Lower lobe of right lung (tissue), 2 donors: ENCODE data around the gene TTLL8. TPM values are rescaled to one million over a fixed set of nuclear protein-coding genes. Genes with fewer than 3 reads are reported as not detected.
"Not testable (repeated sequence)": the region's sequence is repeated elsewhere in the genome, so short reads cannot be mapped to it uniquely, and the experiment has no call there.

Source experiments
- ATAC-seq, 2 donors: fragments of 200-7000 bp; cut with Tn5 transposase; one replicate each; pipeline ENCODE4 v1.9.1; 2020 to 2022; ENCODE audit warnings: mild to moderate bottlenecking in 2 of 2, moderate library complexity in 2 of 2
- DNase-seq: peaks from one replicate; pipeline ENCODE4 v3.0.0-alpha.2; 2020
- H3K27ac ChIP-seq: fragments of 200-600 bp; one replicate; pipeline ENCODE4 v1.8.0; 2022
- H3K27me3 ChIP-seq: fragments of 200-600 bp; one replicate; pipeline ENCODE4 v1.8.0; 2022; ENCODE audit warnings: low read depth
- H3K36me3 ChIP-seq: fragments of 200-600 bp; one replicate; pipeline ENCODE4 v1.8.0; 2022; ENCODE audit warnings: mild to moderate bottlenecking
- H3K4me1 ChIP-seq: fragments of 200-600 bp; one replicate; pipeline ENCODE4 v1.8.0; 2022
- H3K4me3 ChIP-seq: fragments of 200-600 bp; one replicate; pipeline ENCODE4 v1.8.0; 2022; ENCODE audit warnings: mild to moderate bottlenecking
- H3K9me3 ChIP-seq: fragments of 200-600 bp; one replicate; pipeline ENCODE4 v1.8.0; 2022
- intact Hi-C: fragments of 100-400 bp; cut with DNase I; formaldehyde crosslinking; loops from one replicate; pipeline ENCODE4 v1.11.0; 2022
- total RNA-seq: library from RNA; stranded (reverse); fragmentation: NEBNext Ultra II Directional; extraction: Animal tissue kit (Norgen Biotek cat#: 25700); gene quantifications from one replicate; pipeline ENCODE4 v1.2.1, GENCODE V29; 2021
- TF ChIP-seq, protein P1 (sequence below): fragments of 200-600 bp; IDR thresholded peaks from one replicate; pipeline ENCODE4 v1.8.0; 2022; ENCODE audit warnings: antibody characterized with exemption, mild to moderate bottlenecking
- donor health status: DM: no; HTN: yes; CAD: no; lungs with severe emphysema.

Gene TTLL8
- total RNA-seq, 1 donor from 2014 or later, result not detected

DNA sequence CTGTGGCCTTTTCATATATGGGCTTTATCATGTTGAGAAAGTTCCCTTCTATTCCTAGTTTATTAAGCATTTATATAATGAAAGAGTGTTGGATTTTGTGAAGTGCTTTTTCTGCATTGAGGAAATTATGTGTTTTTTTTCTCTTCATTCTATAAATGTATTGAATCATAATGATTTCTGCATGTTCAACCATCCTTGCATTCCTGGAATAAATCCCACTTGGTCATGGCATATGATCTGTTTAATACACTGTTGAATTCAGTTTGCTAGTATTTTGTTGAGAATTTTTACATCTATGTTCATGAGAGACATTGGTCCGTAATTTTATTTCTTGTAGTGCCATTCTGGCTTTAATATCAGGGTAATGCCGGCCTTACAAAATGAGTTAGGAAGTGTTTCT is 71.8 kb downstream of the TTLL8 start:
- no peak for ATAC-seq
- Histone ChIP-seq H3K27ac (no peak overlapping the region), H3K27me3 (peaks cover 22% of the 10 kb centered on the region), H3K9me3 (peaks cover 16% of the 10 kb centered on the region), H3K36me3 (no peaks in the 10 kb centered on the region), H3K4me1 (peaks cover 10% of the 10 kb centered on the region), H3K4me3 (no peak overlapping the region)
- TF ChIP-seq, protein P1, sequence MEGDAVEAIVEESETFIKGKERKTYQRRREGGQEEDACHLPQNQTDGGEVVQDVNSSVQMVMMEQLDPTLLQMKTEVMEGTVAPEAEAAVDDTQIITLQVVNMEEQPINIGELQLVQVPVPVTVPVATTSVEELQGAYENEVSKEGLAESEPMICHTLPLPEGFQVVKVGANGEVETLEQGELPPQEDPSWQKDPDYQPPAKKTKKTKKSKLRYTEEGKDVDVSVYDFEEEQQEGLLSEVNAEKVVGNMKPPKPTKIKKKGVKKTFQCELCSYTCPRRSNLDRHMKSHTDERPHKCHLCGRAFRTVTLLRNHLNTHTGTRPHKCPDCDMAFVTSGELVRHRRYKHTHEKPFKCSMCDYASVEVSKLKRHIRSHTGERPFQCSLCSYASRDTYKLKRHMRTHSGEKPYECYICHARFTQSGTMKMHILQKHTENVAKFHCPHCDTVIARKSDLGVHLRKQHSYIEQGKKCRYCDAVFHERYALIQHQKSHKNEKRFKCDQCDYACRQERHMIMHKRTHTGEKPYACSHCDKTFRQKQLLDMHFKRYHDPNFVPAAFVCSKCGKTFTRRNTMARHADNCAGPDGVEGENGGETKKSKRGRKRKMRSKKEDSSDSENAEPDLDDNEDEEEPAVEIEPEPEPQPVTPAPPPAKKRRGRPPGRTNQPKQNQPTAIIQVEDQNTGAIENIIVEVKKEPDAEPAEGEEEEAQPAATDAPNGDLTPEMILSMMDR, result no peak
- no peak for DNase-seq
- intact Hi-C loops, result no loop called here

DNA sequence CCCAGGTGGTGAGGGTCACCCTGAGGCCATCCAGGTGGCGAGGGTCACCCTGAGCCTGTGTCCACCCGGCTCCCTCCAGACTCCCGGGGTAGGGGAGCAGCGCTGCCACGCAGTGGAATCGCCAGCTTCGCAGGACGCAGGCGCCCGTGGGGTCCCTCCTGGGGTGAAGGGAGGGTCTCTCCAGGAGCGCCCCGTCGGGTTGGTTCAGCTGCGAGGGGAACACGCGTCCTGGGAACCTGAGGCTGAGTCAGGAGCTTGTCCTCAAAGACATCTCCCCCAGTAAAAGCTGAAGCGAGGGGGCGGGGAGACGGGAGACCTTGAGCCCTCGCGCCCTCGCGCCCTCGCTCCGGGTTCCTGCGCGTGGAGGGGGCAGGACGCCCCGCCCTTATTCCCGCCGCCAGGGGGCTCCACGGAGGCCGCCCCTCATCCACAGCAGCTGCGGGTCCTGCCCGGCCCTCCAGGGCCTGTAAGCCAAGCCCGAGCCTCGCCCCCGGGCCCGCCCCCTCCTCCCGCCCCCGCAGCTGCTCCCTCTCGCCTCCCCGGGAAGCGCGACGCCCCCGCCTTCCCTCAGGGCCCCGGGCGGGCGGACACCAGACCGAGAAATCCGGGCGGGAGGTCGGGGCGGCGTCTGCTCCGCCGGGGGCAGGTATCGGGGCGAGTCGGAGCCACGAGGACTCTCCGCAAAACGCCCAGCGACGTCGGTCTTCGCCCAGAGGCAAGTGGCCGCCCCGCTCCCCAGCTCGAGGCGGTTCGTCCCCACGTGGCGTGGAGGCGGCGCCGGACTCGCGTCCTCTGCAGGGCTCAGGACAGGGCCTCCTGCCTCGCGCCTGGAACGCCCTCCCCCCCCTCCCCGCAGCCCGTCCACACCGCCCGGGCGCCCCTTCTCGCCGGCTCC is 74.7 kb downstream of the TTLL8 start:
- DNase-seq (peak; percentile 52), ATAC-seq (peak; percentile 77)
- Histone ChIP-seq H3K9me3 (peaks cover 9% of the 10 kb centered on the region), H3K27me3 (peaks cover 22% of the 10 kb centered on the region), H3K4me1 (peaks cover 10% of the 10 kb centered on the region), H3K36me3 (no peaks in the 10 kb centered on the region), H3K4me3 (peak overlapping the region; percentile 27), H3K27ac (no peak overlapping the region)
- intact Hi-C loops, result no loop called here
- TF ChIP-seq, protein P1, result peak; percentile 52

DNA sequence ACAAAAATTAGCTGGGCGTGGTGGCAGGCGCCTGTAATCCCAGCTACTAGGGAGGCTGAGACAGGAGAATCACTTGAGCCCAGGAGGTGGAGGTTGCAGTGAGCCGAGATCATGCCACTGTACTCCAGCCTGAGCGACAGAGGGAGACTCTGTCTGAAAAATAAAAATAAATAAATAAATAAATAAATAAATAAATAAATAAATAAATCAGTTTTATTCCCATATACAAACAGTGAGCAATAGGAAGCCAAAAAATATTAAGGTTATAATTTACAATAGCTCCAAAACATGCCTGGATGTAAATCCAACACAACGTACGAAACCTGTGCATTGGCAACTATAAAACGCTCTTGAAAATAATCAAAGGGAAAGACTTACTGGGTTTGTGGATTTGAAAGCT is 76.3 kb downstream of the TTLL8 start:
- ATAC-seq, H3K4me3 ChIP-seq, H3K27ac ChIP-seq, H3K9me3 ChIP-seq, intact Hi-C loops, H3K36me3 ChIP-seq, DNase-seq: not testable (repeated sequence)
- H3K27me3 ChIP-seq, result peaks cover 22% of the 10 kb centered on the region
- H3K4me1 ChIP-seq, result peaks cover 10% of the 10 kb centered on the region

DNA sequence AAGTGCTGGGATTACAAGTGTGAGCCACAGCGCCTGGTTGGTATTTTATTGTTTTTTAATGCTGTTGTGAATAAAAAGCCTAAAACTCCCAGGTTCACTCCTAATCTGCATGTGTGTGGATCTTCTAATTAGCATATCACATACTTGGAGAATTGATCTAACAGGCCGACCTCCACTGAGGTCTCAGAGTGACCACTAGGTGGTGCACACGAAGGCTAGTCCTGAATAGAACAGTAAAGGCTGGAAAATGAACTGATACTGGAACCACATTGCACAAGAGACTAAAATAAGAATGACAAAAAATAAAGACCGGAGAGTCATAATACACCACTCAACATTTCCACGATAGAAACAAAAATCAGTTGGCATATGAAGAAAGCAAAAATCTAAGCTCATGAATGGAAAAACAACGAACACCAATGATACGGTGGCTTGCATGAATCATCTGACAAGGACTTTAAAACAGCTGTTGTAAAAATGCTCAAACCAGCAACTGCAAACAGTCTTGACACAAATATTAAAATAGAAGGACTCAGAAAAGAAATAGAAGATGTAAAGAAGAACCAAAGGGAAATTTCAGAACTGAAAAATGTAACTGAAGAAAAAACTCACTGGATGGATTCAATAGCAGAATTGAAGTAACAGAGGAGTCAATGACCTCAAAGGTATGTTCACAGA is 78.4 kb downstream of the TTLL8 start:
- ATAC-seq (peak; percentile 73 to 78), DNase-seq (peak; percentile 59)
- Histone ChIP-seq H3K27ac (no peak overlapping the region), H3K4me1 (peaks cover 10% of the 10 kb centered on the region), H3K27me3 (peaks cover 22% of the 10 kb centered on the region), H3K9me3 (no peaks in the 10 kb centered on the region), H3K4me3 (no peak overlapping the region), H3K36me3 (no peaks in the 10 kb centered on the region)
- TF ChIP-seq, protein P1, result peak; percentile 71
- intact Hi-C loops, result no loop called here

DNA sequence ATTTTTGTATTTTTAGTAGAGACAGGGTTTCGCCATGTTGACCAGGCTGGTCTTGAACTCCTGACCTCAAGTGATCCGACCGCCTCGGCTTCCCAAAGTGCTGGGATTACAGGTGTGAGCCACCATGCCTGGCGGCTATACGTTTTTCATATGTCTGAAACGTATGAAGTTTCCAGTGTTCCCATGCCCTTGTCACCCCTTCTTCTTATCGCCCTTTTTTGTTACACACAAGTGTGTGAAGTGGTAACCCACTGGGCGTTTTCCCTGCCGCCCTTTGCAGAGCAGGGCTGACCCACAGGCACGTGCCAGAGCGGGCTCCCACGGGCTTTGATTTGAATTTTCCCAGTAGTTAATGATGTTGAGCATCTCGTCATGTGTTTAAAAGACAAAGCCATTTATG is 80.5 kb downstream of the TTLL8 start:
- no peaks in the 10 kb centered on the region for H3K4me1 ChIP-seq
- no peaks in the 10 kb centered on the region for H3K36me3 ChIP-seq
- no peak overlapping the region for H3K27ac ChIP-seq
- no peaks in the 10 kb centered on the region for H3K9me3 ChIP-seq
- intact Hi-C loops, result no loop called here
- TF ChIP-seq, protein P1, result no peak
- ATAC-seq (no peak), DNase-seq (peak; percentile 35)
- H3K27me3 ChIP-seq, result peaks cover 5% of the 10 kb centered on the region
- H3K4me3 ChIP-seq, result no peak overlapping the region
